BJ (cell line): ENCODE data around the gene RIT2. TPM values are rescaled to one million over a fixed set of nuclear protein-coding genes. Genes with fewer than 3 reads are reported as not detected.

Experiments
- CTCF ChIA-PET: fragments of 350-600 bp; formaldehyde crosslinking; extraction: SDS; loops from one replicate; lab custom pipeline; 2021; ENCODE audit warnings: antibody characterized with exemption, inconsistent platforms; lab: Yijun Ruan, JAX
- POLR2A ChIA-PET: fragments of 300-600 bp; sonication (Branson Sonifier 250); formaldehyde crosslinking; extraction: SDS; loops from one replicate; lab custom pipeline; 2021; ENCODE audit warnings: antibody characterized with exemption; lab: Charles Lee
- DNase-seq: peaks from one replicate; pipeline ENCODE4 v3.0.0-alpha.2; 2011; ENCODE audit warnings: low read depth
- H3K27me3 ChIP-seq: 2 replicates; pipeline ENCODE4 v1.6.0; 2011; ENCODE audit warnings: low read length; ENCODE audit not compliant: control insufficient read depth, insufficient read depth
- H3K36me3 ChIP-seq: 2 replicates; pipeline ENCODE4 v1.5.1; 2011; ENCODE audit warnings: low read length; ENCODE audit not compliant: control insufficient read depth, insufficient read depth
- H3K4me3 ChIP-seq: 2 replicates; pipeline ENCODE4 v1.5.1; 2011; ENCODE audit warnings: low read depth, mild to moderate bottlenecking, control low read depth, low read length
- CTCF ChIP-seq: IDR thresholded peaks from 2 replicates; pipeline ENCODE4 v1.5.1; 2011; ENCODE audit warnings: low read depth, mild to moderate bottlenecking, control low read depth, inconsistent platforms, low read length, moderate library complexity; ENCODE audit not compliant: insufficient read depth
- polyA minus RNA-seq: library from RNA; depleted of rRNA, polyadenylated mRNA; stranded (reverse); fragments of >200 nt; gene quantifications from 2 replicates; pipeline ENCODE4 v1.2.3, GENCODE V29; 2011; rRNA and poly(A)+ RNA removed
- polyA plus RNA-seq: library from polyadenylated mRNA; depleted of rRNA; stranded (reverse); fragments of >200 nt; gene quantifications from 2 replicates; pipeline ENCODE4 v1.2.3, GENCODE V29; 2011; rRNA removed

RIT2 gene
- not detected in 2 replicates for polyA plus RNA-seq
- polyA minus RNA-seq = not detected in 2 replicates

GRCh38 chr18:43115076-43115921 lies at the start of gene RIT2:
Gene RIT2, minus strand, starts transcription at chr18:43115685.
- H3K36me3 ChIP-seq = no peaks in the 10 kb centered on the region
- H3K27me3 ChIP-seq = no peaks in the 10 kb centered on the region
- POLR2A ChIA-PET = no interaction called here
- CTCF ChIA-PET = no interaction called here
- no peak within 1 kb of the TSS for H3K4me3 ChIP-seq
- no peak for TF ChIP-seq CTCF
- no peak for DNase-seq

GRCh38 chr18:43161528-43161927 lies 46.0 kb upstream of the RIT2 start:
- no peak for TF ChIP-seq CTCF
- POLR2A ChIA-PET = no interaction called here
- CTCF ChIA-PET = no interaction called here
- Histone ChIP-seq H3K27me3 (no peaks in the 10 kb centered on the region), H3K36me3 (no peaks in the 10 kb centered on the region), H3K4me3 (no peak overlapping the region)
- no peak for DNase-seq

GRCh38 chr18:43160509-43160908 lies 45.0 kb upstream of the RIT2 start:
- no peak overlapping the region for H3K4me3 ChIP-seq
- no peaks in the 10 kb centered on the region for H3K36me3 ChIP-seq
- H3K27me3 ChIP-seq = no peaks in the 10 kb centered on the region
- no peak for TF ChIP-seq CTCF
- DNase-seq = no peak
- ChIA-PET CTCF (no interaction called here), POLR2A (no interaction called here)

- Histone ChIP-seq H3K36me3 (no peaks in the 10 kb centered on the region), H3K4me3 (no peak overlapping the region), H3K27me3 (no peaks in the 10 kb centered on the region)
- POLR2A ChIA-PET = no interaction called here
- TF ChIP-seq CTCF = no peak
- no peak for DNase-seq
- CTCF ChIA-PET = no interaction called here
Measured at GRCh38 chr18:43159926-43160325, 44.4 kb upstream of the RIT2 start.

GRCh38 chr18:43159086-43159770 lies 43.7 kb upstream of the RIT2 start:
- TF ChIP-seq CTCF = no peak
- DNase-seq = no peak
- CTCF ChIA-PET = interaction anchor here (1.0 kb wide), 1 partner anchor 13 kb away, joined by 3 read pairs; no protein-coding TSS in a partner anchor
- H3K4me3 ChIP-seq = no peak overlapping the region
- no peaks in the 10 kb centered on the region for H3K36me3 ChIP-seq
- POLR2A ChIA-PET = no interaction called here
- no peaks in the 10 kb centered on the region for H3K27me3 ChIP-seq
